CD4-positive, CD25-positive, alpha-beta regulatory T cell (primary cell): ENCODE data around the gene SAV1. TPM values are rescaled to one million over a fixed set of nuclear protein-coding genes. Genes with fewer than 3 reads are reported as not detected.
"Not testable (repeated sequence)": the region's sequence is repeated elsewhere in the genome, so short reads cannot be mapped to it uniquely, and the experiment has no call there.

ENCODE experiments used
- ATAC-seq, 2 donors: fragments of 150-1000 bp; cut with Tn5 transposase; one replicate each; pipeline ENCODE4 v1.10.0; 2021; ENCODE audit warnings: low read depth in 2 of 2, moderate number of reproducible peaks in 2 of 2, moderate library complexity in 1 of 2
- DNase-seq, 3 donors: peaks; one replicate each; pipeline versions ENCODE4 v3.0.0 to v3.0.0-alpha.2; 2012 to 2022; ENCODE audit warnings: mixed read lengths in 1 of 3
- H3K27ac ChIP-seq: one replicate; pipeline ENCODE4 v1.7.0; 2013; ENCODE audit warnings: mild to moderate bottlenecking, low read length; ENCODE audit not compliant: insufficient read depth, poor library complexity, severe bottlenecking
- H3K27me3 ChIP-seq: one replicate; pipeline ENCODE4 v1.7.0; 2013; ENCODE audit warnings: low read length; ENCODE audit not compliant: control insufficient read depth, insufficient read depth
- H3K36me3 ChIP-seq: one replicate; pipeline ENCODE4 v1.7.0; 2013; ENCODE audit warnings: mild to moderate bottlenecking, low read length, moderate library complexity; ENCODE audit not compliant: control insufficient read depth, insufficient read depth
- H3K4me1 ChIP-seq: 2 replicates; pipeline ENCODE4 v1.7.0; 2013; ENCODE audit warnings: mild to moderate bottlenecking, low read length; ENCODE audit not compliant: insufficient read depth, control insufficient read depth, poor library complexity, severe bottlenecking
- H3K4me3 ChIP-seq: one replicate; pipeline ENCODE4 v1.7.0; 2013; ENCODE audit warnings: low read depth, mild to moderate bottlenecking, low read length, moderate library complexity
- H3K9me3 ChIP-seq, 2 experiments: 1 replicate in 1 of 2; 2 replicates in 1 of 2; pipeline ENCODE4 v1.7.0; 2013; ENCODE audit warnings: low read length in 2 of 2, mild to moderate bottlenecking in 1 of 2, moderate library complexity in 1 of 2; ENCODE audit not compliant: control insufficient read depth in 2 of 2
- H3K27ac Mint-ChIP-seq, 3 donors: one replicate each; pipeline ENCODE4 v1.8.0; 2020 to 2022; ENCODE audit warnings: mild to moderate bottlenecking in 3 of 3, mixed read lengths in 3 of 3, moderate library complexity in 2 of 3
- H3K27me3 Mint-ChIP-seq: one replicate; pipeline ENCODE4 v1.8.0; 2022; ENCODE audit warnings: mild to moderate bottlenecking, mixed read lengths
- H3K36me3 Mint-ChIP-seq: one replicate; pipeline ENCODE4 v1.8.0; 2020; ENCODE audit warnings: mixed read lengths
- H3K4me1 Mint-ChIP-seq, 4 donors: one replicate each; pipeline ENCODE4 v1.8.0; 2020 to 2022; ENCODE audit warnings: mixed read lengths in 4 of 4, mild to moderate bottlenecking in 1 of 4
- H3K4me3 Mint-ChIP-seq, 4 donors: one replicate each; pipeline ENCODE4 v1.8.0; 2020 to 2022; ENCODE audit warnings: mild to moderate bottlenecking in 4 of 4, mixed read lengths in 4 of 4, moderate library complexity in 3 of 4
- H3K9me3 Mint-ChIP-seq, 7 donors: one replicate each; pipeline ENCODE4 v1.8.0; 2020 to 2022; ENCODE audit warnings: mixed read lengths in 7 of 7, mild to moderate bottlenecking in 3 of 7, moderate library complexity in 2 of 7
- polyA plus RNA-seq, 4 donors: library from polyadenylated mRNA; unstranded; fragments of 300-500 nt; fragmentation: Illumina TruSeq; gene quantifications; one replicate each; pipeline ENCODE4 v1.2.3, GENCODE V29; 2021
- total RNA-seq: library from RNA; stranded (reverse); gene quantifications from one replicate; pipeline ENCODE4 v1.2.3, GENCODE V29; 2022

The SAV1 gene
- total and polyA plus RNA-seq, 5 donors from 2014 or later = 4.8 to 9.2 (median 7.6) TPM

DNA sequence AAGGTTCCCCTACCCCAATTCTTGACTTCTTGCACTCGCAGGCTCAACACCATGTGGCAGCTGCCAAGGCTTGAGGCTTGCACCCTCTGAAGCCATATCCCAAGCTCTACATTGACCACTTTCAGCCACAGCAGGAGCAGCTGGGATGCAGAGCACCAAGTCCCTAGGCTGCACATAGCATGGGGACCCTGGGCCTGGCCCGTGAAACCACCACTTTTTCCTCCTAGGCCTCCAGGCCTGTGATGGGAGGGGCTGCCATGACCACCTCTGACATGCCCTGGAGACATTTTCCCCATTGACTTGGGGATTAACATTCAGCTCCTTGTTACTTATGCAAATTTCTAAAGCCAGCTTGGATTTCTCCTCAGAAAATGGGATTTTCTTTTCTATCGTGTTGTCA is 26.2 kb upstream of the SAV1 start:
- H3K4me1 ChIP-seq, H3K4me3 Mint-ChIP-seq, H3K27me3 ChIP-seq, H3K27ac Mint-ChIP-seq, H3K4me3 ChIP-seq, H3K4me1 Mint-ChIP-seq, DNase-seq, ATAC-seq, H3K36me3 Mint-ChIP-seq, H3K36me3 ChIP-seq, H3K27ac ChIP-seq, H3K9me3 ChIP-seq: not testable (repeated sequence)
- peaks cover 17% of the 10 kb centered on the region for H3K27me3 Mint-ChIP-seq
- H3K9me3 Mint-ChIP-seq = peaks cover 0 to 16% (median 6%) of the 10 kb centered on the region in 7 donors

DNA sequence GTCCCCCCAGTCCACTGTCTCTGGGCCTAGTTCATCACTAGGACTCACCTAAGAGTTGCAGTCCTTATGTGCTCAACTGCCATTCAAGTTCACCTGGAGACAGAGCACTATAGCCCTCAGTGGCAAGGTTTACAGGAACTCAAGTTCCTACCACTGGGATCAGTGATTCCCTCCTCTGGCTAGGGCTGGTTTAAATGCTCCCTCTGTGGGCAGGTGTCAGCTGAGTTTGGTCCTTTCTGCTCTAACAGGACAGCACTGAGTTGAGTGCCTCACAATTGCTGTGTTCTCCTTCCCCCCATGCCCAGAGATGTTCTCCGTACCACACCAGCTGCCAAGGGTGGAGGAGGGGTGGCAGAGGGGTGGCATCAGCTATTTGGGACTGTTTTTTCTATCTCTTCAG is 20.8 kb upstream of the SAV1 start:
- DNase-seq (no peak), ATAC-seq (no peak)
- peaks cover 10 to 11% of the 10 kb centered on the region in 2 experiments for H3K9me3 ChIP-seq
- no peaks in the 10 kb centered on the region for H3K36me3 ChIP-seq
- peaks cover 4% of the 10 kb centered on the region for H3K27me3 ChIP-seq
- no peaks in the 10 kb centered on the region for H3K4me1 Mint-ChIP-seq
- H3K9me3 Mint-ChIP-seq = peaks cover 0 to 13% (median 8%) of the 10 kb centered on the region in 7 donors
- H3K4me1 ChIP-seq = no peaks in the 10 kb centered on the region
- H3K27ac Mint-ChIP-seq = no peak overlapping the region
- H3K4me3 Mint-ChIP-seq = no peak overlapping the region
- no peak overlapping the region for H3K4me3 ChIP-seq
- peaks cover 28% of the 10 kb centered on the region for H3K27me3 Mint-ChIP-seq
- no peaks in the 10 kb centered on the region for H3K36me3 Mint-ChIP-seq
- H3K27ac ChIP-seq = no peak overlapping the region

DNA sequence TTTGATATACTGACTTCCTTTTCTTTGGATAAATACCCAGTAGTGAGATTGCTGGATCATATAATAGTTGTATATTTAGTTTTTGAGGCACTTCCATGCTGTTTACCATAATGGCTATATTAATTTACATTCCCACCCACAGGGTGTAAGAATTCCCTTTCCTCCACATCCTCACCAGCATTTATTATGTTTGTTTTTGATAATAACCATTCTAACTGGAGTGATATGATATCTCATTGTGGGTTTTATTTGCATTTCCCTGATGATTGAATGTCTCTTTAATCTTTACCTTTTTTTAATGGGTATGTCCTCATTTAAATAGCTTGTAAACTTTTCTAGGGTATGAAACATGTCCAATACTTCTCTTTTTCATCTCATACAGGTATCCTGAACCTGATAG is 11.6 kb upstream of the SAV1 start:
- ATAC-seq = no peak
- no peak for DNase-seq
- no peak overlapping the region for H3K27ac ChIP-seq
- no peaks in the 10 kb centered on the region for H3K9me3 ChIP-seq
- peaks cover 0 to 2% (median 0%) of the 10 kb centered on the region in 7 donors for H3K9me3 Mint-ChIP-seq
- H3K27me3 ChIP-seq = peaks cover 2% of the 10 kb centered on the region
- no peaks in the 10 kb centered on the region for H3K4me1 ChIP-seq
- H3K4me1 Mint-ChIP-seq = peaks cover 0 to 5% (median 5%) of the 10 kb centered on the region in 4 donors
- peaks cover 14% of the 10 kb centered on the region for H3K27me3 Mint-ChIP-seq
- no peak overlapping the region for H3K4me3 Mint-ChIP-seq
- no peak overlapping the region for H3K27ac Mint-ChIP-seq
- no peak overlapping the region for H3K4me3 ChIP-seq
- no peaks in the 10 kb centered on the region for H3K36me3 Mint-ChIP-seq
- H3K36me3 ChIP-seq = no peaks in the 10 kb centered on the region

DNA sequence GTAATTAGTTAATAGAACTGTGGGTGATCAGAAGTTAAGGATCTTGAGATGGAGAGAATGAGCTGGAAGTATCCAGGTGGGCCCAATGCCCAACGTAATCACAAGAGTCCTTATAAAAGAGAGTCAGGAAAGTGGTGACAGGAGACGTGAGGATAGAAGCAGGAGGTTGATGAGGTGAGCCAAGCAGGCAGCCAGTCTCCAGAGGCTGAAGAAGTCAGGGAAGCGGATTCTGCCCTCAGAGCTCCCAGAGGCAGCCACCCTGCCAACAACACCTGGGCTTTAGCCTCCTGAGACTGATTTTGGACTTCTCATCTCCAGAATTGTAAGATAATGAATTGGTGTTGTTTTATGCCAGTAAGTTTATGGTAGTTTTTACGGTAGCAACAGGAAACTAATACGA is 10.1 kb upstream of the SAV1 start:
- H3K4me3 ChIP-seq = no peak overlapping the region
- no peak for ATAC-seq
- no peak overlapping the region for H3K4me3 Mint-ChIP-seq
- DNase-seq = no peak
- no peak overlapping the region for H3K27ac Mint-ChIP-seq
- H3K27me3 Mint-ChIP-seq = no peaks in the 10 kb centered on the region
- no peaks in the 10 kb centered on the region for H3K4me1 ChIP-seq
- no peaks in the 10 kb centered on the region for H3K9me3 ChIP-seq
- peaks cover 0 to 2% (median 0%) of the 10 kb centered on the region in 7 donors for H3K9me3 Mint-ChIP-seq
- no peaks in the 10 kb centered on the region for H3K36me3 Mint-ChIP-seq
- H3K27me3 ChIP-seq = peaks cover 2% of the 10 kb centered on the region
- peaks cover 0 to 5% (median 5%) of the 10 kb centered on the region in 4 donors for H3K4me1 Mint-ChIP-seq
- H3K27ac ChIP-seq = no peak overlapping the region
- no peaks in the 10 kb centered on the region for H3K36me3 ChIP-seq

DNA sequence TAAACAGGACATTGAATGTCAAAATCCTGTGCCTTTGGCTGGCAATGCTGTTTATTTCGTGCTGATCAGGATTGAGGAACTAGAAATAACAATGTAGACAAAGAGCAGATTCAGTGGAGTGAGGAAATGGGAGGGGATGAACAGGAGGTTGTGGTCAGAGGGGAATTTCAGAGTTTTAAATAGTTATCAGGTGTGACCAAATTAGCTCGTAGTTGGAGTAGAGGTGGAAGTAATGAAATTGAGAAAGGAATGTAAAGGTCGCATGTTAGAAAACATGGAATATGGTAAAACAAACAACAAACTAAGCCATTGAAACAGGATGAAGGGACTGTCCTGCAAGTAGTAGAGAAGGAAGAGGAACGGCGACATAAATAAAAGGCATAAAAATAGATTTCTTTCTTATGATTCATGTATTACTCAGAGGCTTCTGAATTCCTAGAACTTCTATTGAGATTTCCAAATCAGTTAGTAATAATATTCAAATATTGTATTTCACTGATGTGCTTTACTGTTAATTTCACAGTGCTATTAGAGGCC is 9.5 kb upstream of the SAV1 start:
- Mint-ChIP-seq H3K4me1 (peaks cover 0 to 5% (median 5%) of the 10 kb centered on the region in 4 donors), H3K9me3 (peaks cover 0 to 2% (median 0%) of the 10 kb centered on the region in 7 donors), H3K4me3 (no peak overlapping the region), H3K27ac (no peak overlapping the region), H3K36me3 (no peaks in the 10 kb centered on the region), H3K27me3 (no peaks in the 10 kb centered on the region)
- no peaks in the 10 kb centered on the region for H3K36me3 ChIP-seq
- H3K4me3 ChIP-seq = no peak overlapping the region
- no peak overlapping the region for H3K27ac ChIP-seq
- no peaks in the 10 kb centered on the region for H3K9me3 ChIP-seq
- DNase-seq (no peak), ATAC-seq (peak in 1 of 2 donors; percentile 45)
- H3K27me3 ChIP-seq = peaks cover 2% of the 10 kb centered on the region
- H3K4me1 ChIP-seq = no peaks in the 10 kb centered on the region

DNA sequence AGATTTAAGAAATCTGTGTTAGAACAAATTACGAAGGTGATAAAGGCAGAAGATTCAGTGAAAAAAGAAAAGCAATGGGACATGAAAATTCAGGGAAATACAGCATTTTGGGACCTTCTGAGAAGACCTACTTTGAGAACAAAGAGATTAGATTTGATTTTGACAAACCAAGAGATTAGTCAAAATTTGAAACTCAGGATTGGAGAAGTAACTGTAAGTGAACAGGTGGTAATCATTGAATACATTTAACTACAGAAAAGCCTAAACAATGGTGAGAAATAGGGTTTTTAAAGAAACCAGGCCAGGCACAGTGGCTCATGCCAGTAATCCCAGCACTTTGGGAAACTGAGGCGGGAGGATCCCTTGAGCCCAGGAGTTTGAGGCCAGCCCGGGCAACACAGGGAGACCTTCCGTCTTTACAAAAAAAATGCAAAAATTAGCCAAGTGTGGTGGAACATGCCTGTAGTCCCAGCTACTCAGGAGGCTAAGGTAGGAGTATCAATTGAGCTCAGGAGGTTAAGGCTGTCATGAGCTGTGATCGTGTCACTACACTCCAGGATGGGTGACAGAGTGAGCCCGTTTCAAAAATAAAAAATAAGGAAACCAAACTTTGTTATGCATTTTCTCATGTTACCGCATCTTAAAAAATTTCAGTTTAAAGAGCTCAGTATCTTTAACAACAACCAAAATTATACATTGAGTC is 8.9 kb upstream of the SAV1 start:
- Histone ChIP-seq H3K4me3 (no peak overlapping the region), H3K27me3 (peaks cover 2% of the 10 kb centered on the region), H3K27ac (no peak overlapping the region), H3K36me3 (no peaks in the 10 kb centered on the region), H3K4me1 (no peaks in the 10 kb centered on the region), H3K9me3 (no peaks in the 10 kb centered on the region)
- no peak for DNase-seq
- Mint-ChIP-seq H3K36me3 (no peaks in the 10 kb centered on the region), H3K4me1 (peaks cover 0 to 5% (median 5%) of the 10 kb centered on the region in 4 donors), H3K9me3 (no peaks in the 10 kb centered on the region), H3K27ac (no peak overlapping the region), H3K4me3 (no peak overlapping the region), H3K27me3 (no peaks in the 10 kb centered on the region)
- ATAC-seq = no peak

DNA sequence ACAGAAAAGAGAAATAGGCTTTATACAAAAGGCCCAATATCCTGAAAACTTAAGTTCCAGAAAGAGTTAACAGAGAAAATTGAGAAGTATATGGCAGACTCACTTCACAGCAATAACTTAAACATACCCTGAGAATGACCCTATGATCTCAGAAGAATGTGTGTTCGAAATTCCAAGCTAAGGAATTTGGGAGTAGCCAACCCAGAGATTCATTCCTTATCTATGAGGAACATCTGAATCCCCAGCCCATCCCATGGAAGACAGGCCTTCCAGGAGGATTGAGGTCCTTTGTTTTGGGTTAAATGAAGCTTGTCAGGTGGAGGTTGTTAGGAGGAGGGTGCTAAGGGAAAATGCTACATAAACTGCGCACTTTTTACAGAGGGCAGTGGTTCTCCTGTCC is 7.5 kb upstream of the SAV1 start:
- H3K4me1 ChIP-seq = no peaks in the 10 kb centered on the region
- peaks cover 0 to 5% (median 5%) of the 10 kb centered on the region in 4 donors for H3K4me1 Mint-ChIP-seq
- no peak for DNase-seq
- no peaks in the 10 kb centered on the region for H3K36me3 Mint-ChIP-seq
- H3K4me3 ChIP-seq = no peak overlapping the region
- ATAC-seq = no peak
- no peak overlapping the region for H3K4me3 Mint-ChIP-seq
- H3K9me3 ChIP-seq = no peaks in the 10 kb centered on the region
- H3K27ac Mint-ChIP-seq = no peak overlapping the region
- H3K27me3 ChIP-seq = peaks cover 2% of the 10 kb centered on the region
- H3K36me3 ChIP-seq = no peaks in the 10 kb centered on the region
- no peaks in the 10 kb centered on the region for H3K9me3 Mint-ChIP-seq
- no peak overlapping the region for H3K27ac ChIP-seq
- H3K27me3 Mint-ChIP-seq = no peaks in the 10 kb centered on the region

DNA sequence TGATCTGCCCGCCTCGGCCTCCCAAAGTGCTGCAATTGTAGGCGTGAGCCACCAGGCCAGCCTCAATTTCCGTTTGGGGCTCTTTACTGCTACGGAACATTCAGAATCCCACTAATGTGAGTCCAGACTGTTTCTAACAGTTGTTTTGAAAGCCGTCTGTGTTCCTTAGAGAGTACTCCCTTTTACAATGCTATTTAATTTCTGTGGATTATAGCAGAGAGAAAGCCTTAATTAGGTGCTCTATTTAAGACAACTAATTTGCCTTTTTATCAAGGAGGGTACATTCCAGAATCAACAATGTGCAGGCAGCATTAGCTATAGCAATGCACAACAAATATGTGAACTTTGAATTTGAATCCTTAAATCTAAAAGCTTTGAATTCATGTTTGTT is 2.8 kb upstream of the SAV1 start:
- Mint-ChIP-seq H3K27me3 (peaks cover 9% of the 10 kb centered on the region), H3K9me3 (no peaks in the 10 kb centered on the region), H3K4me3 (no peak overlapping the region), H3K4me1 (peaks cover 8 to 16% (median 12%) of the 10 kb centered on the region in 4 donors), H3K27ac (no peak overlapping the region), H3K36me3 (no peaks in the 10 kb centered on the region)
- Histone ChIP-seq H3K4me3 (no peak overlapping the region), H3K27me3 (peaks cover 5% of the 10 kb centered on the region), H3K4me1 (peaks cover 14% of the 10 kb centered on the region), H3K9me3 (no peaks in the 10 kb centered on the region), H3K36me3 (no peaks in the 10 kb centered on the region), H3K27ac (no peak overlapping the region)
- no peak for ATAC-seq
- no peak for DNase-seq
